SK-N-SH (cell line): ENCODE results near the gene BEND5. TPM values are rescaled to one million over a fixed set of nuclear protein-coding genes. Genes with fewer than 3 reads are reported as not detected.

Experiments used
- CTCF ChIA-PET: fragments of 300-600, 350-600 bp; formaldehyde crosslinking; extraction: SDS; loops from one replicate; lab custom pipeline; 2021; lab: Yijun Ruan, JAX
- POLR2A ChIA-PET: fragments of 350-600 bp; sonication (Branson Sonifier 250); formaldehyde crosslinking; extraction: SDS; loops from one replicate; lab custom pipeline; 2020; ENCODE audit warnings: antibody characterized with exemption, inconsistent platforms; lab: Yijun Ruan, JAX
- DNase-seq: peaks from one replicate; pipeline ENCODE4 v3.0.0; 2012
- H2AFZ ChIP-seq: fragments of 200-600 bp; sonication (generic); 2 replicates; pipeline ENCODE4 v1.8.1; 2016; ENCODE audit warnings: antibody characterized with exemption, mild to moderate bottlenecking, low read depth
- H3F3A ChIP-seq: fragments of 200-600 bp; sonication (generic); replicated peaks from 2 replicates; pipeline ENCODE3; 2016; ENCODE audit warnings: antibody characterized with exemption, mild to moderate bottlenecking; ENCODE audit not compliant: insufficient read depth
- H3K27ac ChIP-seq, 2 experiments: fragments of 200-500 bp in 1 of 2; fragments of 200-600 bp in 1 of 2; sonication (Bioruptor generic) in 1 of 2; sonication (generic), shearing (Covaris generic) in 1 of 2; 2 replicates each; pipeline versions ENCODE4 v1.5.1 to v1.6.1; 2014 to 2016; ENCODE audit warnings: low read depth in 2 of 2, inconsistent platforms in 1 of 2, low read length in 1 of 2, mild to moderate bottlenecking in 1 of 2, mixed read lengths in 1 of 2
- H3K27me3 ChIP-seq: fragments of 200-600 bp; sonication (generic), shearing (Covaris generic); 2 replicates; pipeline ENCODE4 v1.6.1; 2016; ENCODE audit warnings: mixed run types; ENCODE audit not compliant: insufficient read depth
- H3K36me3 ChIP-seq, 2 experiments: fragments of 200-500 bp in 1 of 2; fragments of 200-600 bp in 1 of 2; sonication (Bioruptor generic) in 1 of 2; sonication (generic) in 1 of 2; replicated peaks in 1 of 2; 2 replicates each; pipeline versions ENCODE3 to v1.5.1; 2014 to 2016; ENCODE audit warnings: low read length in 1 of 2, mild to moderate bottlenecking in 1 of 2; ENCODE audit not compliant: insufficient read depth in 2 of 2, control insufficient read depth in 1 of 2
- H3K4me1 ChIP-seq, 2 experiments: fragments of 200-500 bp in 1 of 2; fragments of 200-600 bp in 1 of 2; sonication (Bioruptor generic) in 1 of 2; sonication (generic), shearing (Covaris generic) in 1 of 2; 2 replicates each; pipeline versions ENCODE4 v1.5.1 to v1.6.1; 2014 to 2016; ENCODE audit warnings: low read depth in 1 of 2, low read length in 1 of 2, mixed run types in 1 of 2; ENCODE audit not compliant: insufficient read depth in 2 of 2, control insufficient read depth in 1 of 2
- H3K4me2 ChIP-seq: fragments of 200-600 bp; sonication (generic), shearing (Covaris generic); 2 replicates; pipeline ENCODE4 v1.6.1; 2017; ENCODE audit warnings: mixed run types
- H3K4me3 ChIP-seq, 2 experiments: fragments of 200-500 bp in 1 of 2; fragments of 200-600 bp in 1 of 2; sonication (Bioruptor generic) in 1 of 2; sonication (generic), shearing (Covaris generic) in 1 of 2; 2 replicates each; pipeline versions ENCODE4 v1.5.1 to v1.8.1; 2014 to 2016; ENCODE audit warnings: low read depth in 2 of 2, inconsistent platforms in 1 of 2, low read length in 1 of 2, mild to moderate bottlenecking in 1 of 2, mixed read lengths in 1 of 2, moderate library complexity in 1 of 2
- H3K79me2 ChIP-seq: fragments of 200-600 bp; sonication (generic); 2 replicates; pipeline ENCODE4 v1.8.1; 2017; ENCODE audit warnings: mild to moderate bottlenecking; ENCODE audit not compliant: insufficient read depth
- H3K9ac ChIP-seq: fragments of 200-600 bp; sonication (generic); 2 replicates; pipeline ENCODE4 v1.6.1; 2017; ENCODE audit warnings: mixed run types
- H3K9me2 ChIP-seq: fragments of 200-600 bp; sonication (generic); 2 replicates; pipeline ENCODE4 v1.6.1; 2017; ENCODE audit warnings: mixed run types
- H3K9me3 ChIP-seq: fragments of 200-600 bp; sonication (generic); 2 replicates; pipeline ENCODE4 v1.6.1; 2017; ENCODE audit warnings: mixed run types, mild to moderate bottlenecking, moderate library complexity
- H4K20me1 ChIP-seq: fragments of 200-600 bp; sonication (generic); 2 replicates; pipeline ENCODE4 v1.6.1; 2017; ENCODE audit warnings: mild to moderate bottlenecking, mixed run types; ENCODE audit not compliant: insufficient read depth
- EP300 ChIP-seq, 2 experiments: IDR thresholded peaks; 2 replicates each; pipeline versions ENCODE4 v1.4.0 to v1.6.1; 2012; ENCODE audit warnings: borderline replicate concordance in 1 of 2, low read depth in 1 of 2, low read length in 1 of 2
- EZH2phosphoT487 ChIP-seq: fragments of 200-600 bp; sonication (generic); IDR thresholded peaks from 2 replicates; pipeline ENCODE4 v1.6.1; 2017; ENCODE audit warnings: low read depth, mixed run types, mild to moderate bottlenecking, antibody characterized with exemption, moderate library complexity, borderline replicate concordance
- GATA2 ChIP-seq: sonication (generic); formaldehyde crosslinking; IDR thresholded peaks from 2 replicates; pipeline ENCODE4 v1.5.0; 2020; ENCODE audit warnings: mild to moderate bottlenecking, missing genetic modification reagents
- IRF3 ChIP-seq: fragments of 150-350 bp; IDR thresholded peaks from 2 replicates; pipeline ENCODE4 v1.6.1; 2016; ENCODE audit warnings: mild to moderate bottlenecking, low read depth, low read length
- JUND ChIP-seq: IDR thresholded peaks from 2 replicates; pipeline ENCODE4 v1.4.0; 2012
- MEF2A ChIP-seq: IDR thresholded peaks from 2 replicates; pipeline ENCODE4 v1.4.0; 2012; ENCODE audit warnings: low read depth, borderline replicate concordance
- MXI1 ChIP-seq: IDR thresholded peaks from 2 replicates; pipeline ENCODE4 v1.6.1; 2012; ENCODE audit warnings: mild to moderate bottlenecking, low read depth, low read length, improper control_type of control experiment
- PBX3 ChIP-seq: IDR thresholded peaks from 2 replicates; pipeline ENCODE4; 2012
- REST ChIP-seq: IDR thresholded peaks from 2 replicates; pipeline ENCODE4 v1.6.1; 2012; ENCODE audit warnings: mild to moderate bottlenecking, low read depth, low read length, moderate library complexity
- SIN3A ChIP-seq: IDR thresholded peaks from 2 replicates; pipeline ENCODE4 v1.6.1; 2012; ENCODE audit warnings: low read depth, mild to moderate bottlenecking, low read length, moderate library complexity, borderline replicate concordance
- SMC3 ChIP-seq: IDR thresholded peaks from 2 replicates; pipeline ENCODE4 v1.6.1; 2012; ENCODE audit warnings: low read depth, low read length, improper control_type of control experiment
- TCF12 ChIP-seq: IDR thresholded peaks from 2 replicates; pipeline ENCODE4 v1.4.0; 2012
- ZBTB33 ChIP-seq: IDR thresholded peaks from 2 replicates; pipeline ENCODE4 v1.4.0; 2012; ENCODE audit warnings: low read depth, borderline replicate concordance
- WGBS: methylation state at CpG from one replicate; pipeline ENCODE4 v1.1.6; 2017; ENCODE audit warnings: low lambda C conversion rate; 5-methylcytosine and 5-hydroxymethylcytosine counted together
- polyA plus RNA-seq, 3 experiments: library from polyadenylated mRNA; depleted of rRNA; stranded (reverse); fragments of >200 nt; gene quantifications; 2 replicates each; pipeline ENCODE4 v1.2.3, GENCODE V29; 2012

Gene BEND5
- polyA plus RNA-seq, 1 of the 3 experiments (the other 2 are of a cell fraction) = 5.6 TPM

GRCh38 chr1:48765335-48765734, 11.4 kb downstream of the BEND5 start:
- no peak overlapping the region for H2AFZ ChIP-seq
- H3K9me2 ChIP-seq = no peaks in the 10 kb centered on the region
- H3F3A ChIP-seq = no peaks in the 10 kb centered on the region
- no peaks in the 10 kb centered on the region for H4K20me1 ChIP-seq
- H3K79me2 ChIP-seq = no peaks in the 10 kb centered on the region
- no peak overlapping the region for H3K4me3 ChIP-seq
- H3K9ac ChIP-seq = no peak overlapping the region
- H3K9me3 ChIP-seq = no peaks in the 10 kb centered on the region
- no peak overlapping the region for H3K4me2 ChIP-seq
- H3K27ac ChIP-seq = no peak overlapping the region
- 100% methylated on average over 1 of the region's 1 CpG for WGBS
- no peak for DNase-seq
- POLR2A ChIA-PET = no interaction called here
- peaks cover 3 to 23% of the 10 kb centered on the region in 2 experiments for H3K36me3 ChIP-seq
- H3K4me1 ChIP-seq = peaks cover 3 to 9% of the 10 kb centered on the region in 2 experiments; a peak in 3 of 4 replicates
- H3K27me3 ChIP-seq = no peaks in the 10 kb centered on the region
- CTCF ChIA-PET = interaction anchor here (1.5 kb wide), 1 partner anchor 10 kb away, joined by 6 read pairs; no protein-coding TSS in a partner anchor
- no peak for TF ChIP-seq REST
- TF ChIP-seq EP300 (IDR thresholded peaks at IDR 0.05; ENCODE audit: borderline replicate concordance in 1 of 2, low read depth in 1 of 2, low read length in 1 of 2) = no peak
- TF ChIP-seq SIN3A = no peak
- TF ChIP-seq GATA2 (CRISPR knock-in tag) = no peak
- no peak for TF ChIP-seq MXI1
- TF ChIP-seq PBX3 = no peak
- TF ChIP-seq ZBTB33 = no peak

GRCh38 chr1:48761986-48762385, 14.7 kb downstream of the BEND5 start:
- Histone ChIP-seq H3K27me3 (no peaks in the 10 kb centered on the region), H4K20me1 (no peaks in the 10 kb centered on the region), H3K9ac (no peak overlapping the region), H3K4me1 (peaks cover 3 to 9% of the 10 kb centered on the region in 2 experiments; a peak in 3 of 4 replicates), H3F3A (no peaks in the 10 kb centered on the region), H3K9me2 (no peaks in the 10 kb centered on the region), H3K79me2 (no peaks in the 10 kb centered on the region), H3K4me3 (no peak overlapping the region), H3K4me2 (peak overlapping the region; percentile 32; the same call in 1 of the 2 replicates), H2AFZ (no peak overlapping the region), H3K27ac (peak overlapping the region in 1 of 2 experiments; percentile 44; a peak in 1 of 4 replicates), H3K36me3 (peaks cover 13 to 49% of the 10 kb centered on the region in 2 experiments), H3K9me3 (no peaks in the 10 kb centered on the region)
- ChIA-PET CTCF (interaction anchor here (1.5 kb wide), 1 partner anchor 14 kb away, joined by 3 read pairs; no protein-coding TSS in a partner anchor), POLR2A (no interaction called here)
- 79% methylated on average over 7 of the region's 7 CpGs for WGBS
- no peak for DNase-seq
- TF ChIP-seq ZBTB33 (no peak), JUND (no peak), SMC3 (no peak), MXI1 (no peak), IRF3 (no peak), MEF2A (no peak), EZH2phosphoT487 (no peak), TCF12 (no peak), EP300 (IDR thresholded peaks at IDR 0.05; ENCODE audit: borderline replicate concordance in 1 of 2, low read depth in 1 of 2, low read length in 1 of 2) (no peak), PBX3 (no peak)
